HG03571 (cell line): Measurements from ENCODE around the gene ZBTB46.

ENCODE experiments used
- ATAC-seq: cut with Tn5 transposase; IDR thresholded peaks from one replicate; pipeline ENCODE4 v1.9.1; 2021; ENCODE audit not compliant: unreplicated experiment

Gene ZBTB46

GRCh38 chr20:63697357-63697867 lies 133.7 kb downstream of the ZBTB46 start:
- ATAC-seq = no peak

GRCh38 chr20:63696628-63697356 lies 134.3 kb downstream of the ZBTB46 start, which contains the start of gene TNFRSF6B:
TNFRSF6B (plus strand) TSS chr20:63696652; CDS start chr20:63696768, 116 bp downstream.
- ATAC-seq = no peak

GRCh38 chr20:63696306-63696627 lies 134.8 kb downstream of the ZBTB46 start:
- no peak for ATAC-seq

- no peak for ATAC-seq
Observed at GRCh38 chr20:63695424-63696305, 135.4 kb downstream of the ZBTB46 start.

GRCh38 chr20:63694584-63695423 lies 136.3 kb downstream of the ZBTB46 start:
- no peak for ATAC-seq

- no peak for ATAC-seq
Observed at GRCh38 chr20:63693733-63694583, 137.1 kb downstream of the ZBTB46 start.
